ENCODE data around the gene ALPI. TPM values are rescaled to one million over a fixed set of nuclear protein-coding genes. Genes with fewer than 3 reads are reported as not detected.

Gene ALPI
- total and polyA plus RNA-seq, 9 of the 15 experiments (the other 6 are each of a cell fraction or from before 2014, with no cell fraction given), result not detected

- FAIRE-seq (no peak), DNase-seq (ENCODE audit: extremely low read depth in 1 of 4, low spot score in 3 of 4) (no peak), ATAC-seq (no peak)
- Histone ChIP-seq H3K9ac (ENCODE audit: insufficient read depth in 1 of 2, low read depth in 2 of 2, low read length in 2 of 2) (no peak overlapping the region), H3K4me1 (replicated peaks in 1 of 2; ENCODE audit: control insufficient read depth in 2 of 2, insufficient read depth in 2 of 2, low read length in 2 of 2) (peaks cover 0 to 9% of the 10 kb centered on the region in 2 experiments; a peak in 2 of 5 replicates), H4K20me1 (replicated peaks; ENCODE audit: control insufficient read depth, insufficient read depth, low read length) (no peaks in the 10 kb centered on the region), H3K79me2 (ENCODE audit: control insufficient read depth, insufficient read depth, low read length) (no peaks in the 10 kb centered on the region), H2AFZ (ENCODE audit: low read depth, low read length) (no peak overlapping the region), H3K9me1 (ENCODE audit: control insufficient read depth, insufficient read depth, low read length) (no peaks in the 10 kb centered on the region), H3K27ac (ENCODE audit: extremely low read depth, low read depth, low read length) (no peak overlapping the region), H3K4me3 (no peak overlapping the region), H3K36me3 (ENCODE audit: control insufficient read depth, insufficient read depth, low read length) (no peaks in the 10 kb centered on the region), H3K9me3 (replicated peaks; ENCODE audit: control insufficient read depth, insufficient read depth, low read depth, low read length) (no peaks in the 10 kb centered on the region), H3K27me3 (ENCODE audit: control insufficient read depth in 2 of 2, insufficient read depth in 2 of 2, low read length in 2 of 2) (peaks cover 0 to 32% of the 10 kb centered on the region in 2 experiments; a peak in 3 of 5 replicates), H3K4me2 (ENCODE audit: insufficient read depth, low read length) (no peak overlapping the region)
- CTCF ChIA-PET (ENCODE audit: low intra/inter-chr PET ratio), result no interaction called here
- POLR2A ChIA-PET, result no interaction called here
- intact Hi-C loops (cut with micrococcal nuclease) (no loop called here), in situ Hi-C loops (cut with MboI) (no loop called here)
- TF ChIP-seq TFAM (CRISPR knock-in tag; conservative IDR thresholded peaks at IDR 0.05) (no peak), SMARCC2 (IDR thresholded peaks at IDR 0.05; ENCODE audit: low read depth) (no peak), SP1 (CRISPR knock-in tag; IDR thresholded peaks at IDR 0.05) (no peak), SMARCA4 (IDR thresholded peaks at IDR 0.05) (no peak), BCOR (IDR thresholded peaks at IDR 0.05) (no peak), RAD21 (CRISPR knock-in tag; conservative IDR thresholded peaks at IDR 0.05 in 1 of 2, IDR thresholded peaks at IDR 0.05 in 1 of 2) (no peak), SNRNP70 (optimal IDR thresholded peaks at IDR 0.05; ENCODE audit: low read depth, low read length) (no peak), GABPA (tag; conservative IDR thresholded peaks at IDR 0.05; ENCODE audit: low read depth) (no peak), BACH1 (tag; IDR thresholded peaks at IDR 0.05) (no peak), ZNF740 (CRISPR knock-in tag; IDR thresholded peaks at IDR 0.05) (no peak), ZNF740 (tag; IDR thresholded peaks at IDR 0.05) (no peak), FOXM1 (IDR thresholded peaks at IDR 0.05; ENCODE audit: low read depth) (no peak), FOXM1 (CRISPR knock-in tag; IDR thresholded peaks at IDR 0.05; ENCODE audit: low read depth) (no peak), ZNF232 (CRISPR knock-in tag; IDR thresholded peaks at IDR 0.05) (no peak), ZNF347 (CRISPR knock-in tag; IDR thresholded peaks at IDR 0.05; ENCODE audit: low read depth) (no peak), MTF1 (CRISPR knock-in tag; IDR thresholded peaks at IDR 0.05; ENCODE audit: borderline replicate concordance) (no peak)
- no TSS peak for BruUV-seq (replicated peaks)
- 0% methylated on average over 2 of the region's 6 CpGs for WGBS (ENCODE audit: insufficient coverage, low coverage, missing lambda C conversion rate)
Measured at GRCh38 chr2:232418056-232418455, 37.9 kb upstream of the ALPI start.

All from K562 (cell line).